ENCODE results near the gene INHA.

DNA sequence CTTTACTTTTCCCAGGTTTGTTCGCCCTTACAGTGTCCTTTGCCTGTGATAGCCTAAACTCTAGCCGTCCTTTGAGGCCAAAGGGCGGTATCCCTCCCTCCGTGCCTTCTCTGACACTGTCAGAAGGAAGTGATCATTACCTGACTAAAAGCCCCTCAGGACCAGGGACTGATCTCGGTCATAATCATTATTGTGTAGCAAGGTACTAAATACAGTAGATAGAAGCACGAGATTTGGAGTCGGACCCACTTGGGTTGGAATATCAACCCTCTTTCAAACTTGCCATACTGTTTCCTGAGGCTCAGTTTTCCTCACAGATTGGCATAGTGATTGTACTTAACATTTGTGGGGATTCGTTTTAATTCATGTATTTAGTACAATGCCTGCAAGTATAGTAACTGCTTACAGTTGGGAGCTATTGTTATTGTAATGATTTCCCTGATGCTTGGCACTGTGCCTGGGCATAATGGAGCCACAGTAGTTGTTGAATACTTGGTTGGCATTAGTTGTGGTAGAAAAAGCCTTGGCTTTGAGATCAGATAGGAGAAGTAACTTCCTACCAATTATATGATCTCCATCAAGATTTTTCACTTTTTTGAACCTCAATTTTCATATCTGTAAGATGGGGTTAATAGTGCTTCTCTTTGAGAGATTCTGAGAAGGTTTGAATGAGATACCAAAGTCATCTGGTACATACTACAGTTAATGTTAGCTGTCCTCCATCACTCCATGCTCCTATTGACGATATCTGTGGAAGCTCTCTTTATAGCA is 26.4 kb downstream of the INHA start:
- TF ChIP-seq, protein P1, sequence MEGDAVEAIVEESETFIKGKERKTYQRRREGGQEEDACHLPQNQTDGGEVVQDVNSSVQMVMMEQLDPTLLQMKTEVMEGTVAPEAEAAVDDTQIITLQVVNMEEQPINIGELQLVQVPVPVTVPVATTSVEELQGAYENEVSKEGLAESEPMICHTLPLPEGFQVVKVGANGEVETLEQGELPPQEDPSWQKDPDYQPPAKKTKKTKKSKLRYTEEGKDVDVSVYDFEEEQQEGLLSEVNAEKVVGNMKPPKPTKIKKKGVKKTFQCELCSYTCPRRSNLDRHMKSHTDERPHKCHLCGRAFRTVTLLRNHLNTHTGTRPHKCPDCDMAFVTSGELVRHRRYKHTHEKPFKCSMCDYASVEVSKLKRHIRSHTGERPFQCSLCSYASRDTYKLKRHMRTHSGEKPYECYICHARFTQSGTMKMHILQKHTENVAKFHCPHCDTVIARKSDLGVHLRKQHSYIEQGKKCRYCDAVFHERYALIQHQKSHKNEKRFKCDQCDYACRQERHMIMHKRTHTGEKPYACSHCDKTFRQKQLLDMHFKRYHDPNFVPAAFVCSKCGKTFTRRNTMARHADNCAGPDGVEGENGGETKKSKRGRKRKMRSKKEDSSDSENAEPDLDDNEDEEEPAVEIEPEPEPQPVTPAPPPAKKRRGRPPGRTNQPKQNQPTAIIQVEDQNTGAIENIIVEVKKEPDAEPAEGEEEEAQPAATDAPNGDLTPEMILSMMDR (IDR thresholded peaks at IDR 0.05): no peak
- no peak for TF ChIP-seq POLR2A (IDR thresholded peaks at IDR 0.05)

All from lower leg skin (tissue), 3 donors.